Ascending aorta (tissue), 2 donors: ENCODE measurements around the gene BTF3L4. TPM values are rescaled to one million over a fixed set of nuclear protein-coding genes. Genes with fewer than 3 reads are reported as not detected.

ENCODE experiments used
- DNase-seq, 2 donors: peaks; one replicate each; pipeline ENCODE4 v3.0.0-alpha.2; 2019; ENCODE audit warnings: low spot score in 2 of 2
- H3K27ac ChIP-seq, 2 donors: fragments of 200-600 bp; sonication (generic); one replicate each; pipeline ENCODE4 v1.5.1; 2016 to 2017; ENCODE audit warnings: mild to moderate bottlenecking in 1 of 2
- H3K27me3 ChIP-seq: fragments of 200-600 bp; sonication (generic); one replicate; pipeline ENCODE4 v1.5.1; 2017
- H3K36me3 ChIP-seq, 2 donors: fragments of 200-600 bp; sonication (generic); one replicate each; pipeline ENCODE4 v1.5.1; 2016
- H3K4me1 ChIP-seq, 2 donors: fragments of 200-600 bp; sonication (generic); one replicate each; pipeline ENCODE4 v1.5.1; 2016 to 2017; ENCODE audit warnings: mild to moderate bottlenecking in 1 of 2
- H3K4me3 ChIP-seq, 2 donors: fragments of 200-600 bp; sonication (generic); one replicate each; pipeline ENCODE4 v1.5.1; 2016 to 2017; ENCODE audit warnings: mild to moderate bottlenecking in 1 of 2
- H3K9me3 ChIP-seq, 2 donors: fragments of 200-600 bp; sonication (generic); one replicate each; pipeline ENCODE4 v1.5.1; 2016
- intact Hi-C: fragments of 100-400 bp; cut with DNase I; formaldehyde crosslinking; loops from one replicate; pipeline ENCODE4 v1.15.1; 2023
- total RNA-seq: library from RNA; depleted of rRNA; stranded (reverse); fragments of >200 nt; gene quantifications from one replicate; pipeline ENCODE4 v1.1.0, GENCODE V29; 2016
- TF ChIP-seq, protein P1 (sequence below), 3 experiments: fragments of 200-600 bp in 2 of 3; fragments of 450-650 bp in 1 of 3; sonication (generic) in 2 of 3; IDR thresholded peaks; one replicate each; pipeline ENCODE4 v1.5.1; 2016 to 2019; ENCODE audit warnings: antibody characterized with exemption in 3 of 3, mild to moderate bottlenecking in 1 of 3, moderate library complexity in 1 of 3

BTF3L4 gene
- total RNA-seq, 1 donor from 2014 or later, result 39.9 TPM

DNA sequence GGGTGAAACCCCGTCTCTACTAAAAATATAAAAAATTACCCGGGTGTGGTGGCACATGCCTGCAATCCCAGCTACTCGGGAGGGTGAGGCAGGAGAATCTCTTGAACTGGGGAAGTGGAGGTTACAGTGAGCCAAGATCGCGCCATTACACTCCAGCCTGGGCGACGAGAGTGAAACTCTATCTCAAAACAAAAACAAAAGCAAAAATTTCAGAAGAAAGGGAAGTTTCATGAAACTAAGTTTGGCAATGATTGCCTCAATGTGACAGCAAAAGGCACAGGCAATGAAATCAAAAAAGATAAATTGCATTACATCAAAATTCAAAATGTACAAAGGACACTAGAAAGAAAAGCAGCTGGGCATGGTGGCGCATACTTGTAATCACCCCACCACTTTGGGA, 40.1 kb downstream of the BTF3L4 start:
- Histone ChIP-seq H3K27me3 (no peaks in the 10 kb centered on the region), H3K4me3 (no peak overlapping the region), H3K27ac (no peak overlapping the region), H3K9me3 (no peaks in the 10 kb centered on the region), H3K36me3 (peaks cover 5 to 7% of the 10 kb centered on the region in 2 donors), H3K4me1 (no peaks in the 10 kb centered on the region)
- no peak for DNase-seq
- intact Hi-C loops, result no loop called here
- TF ChIP-seq, protein P1, sequence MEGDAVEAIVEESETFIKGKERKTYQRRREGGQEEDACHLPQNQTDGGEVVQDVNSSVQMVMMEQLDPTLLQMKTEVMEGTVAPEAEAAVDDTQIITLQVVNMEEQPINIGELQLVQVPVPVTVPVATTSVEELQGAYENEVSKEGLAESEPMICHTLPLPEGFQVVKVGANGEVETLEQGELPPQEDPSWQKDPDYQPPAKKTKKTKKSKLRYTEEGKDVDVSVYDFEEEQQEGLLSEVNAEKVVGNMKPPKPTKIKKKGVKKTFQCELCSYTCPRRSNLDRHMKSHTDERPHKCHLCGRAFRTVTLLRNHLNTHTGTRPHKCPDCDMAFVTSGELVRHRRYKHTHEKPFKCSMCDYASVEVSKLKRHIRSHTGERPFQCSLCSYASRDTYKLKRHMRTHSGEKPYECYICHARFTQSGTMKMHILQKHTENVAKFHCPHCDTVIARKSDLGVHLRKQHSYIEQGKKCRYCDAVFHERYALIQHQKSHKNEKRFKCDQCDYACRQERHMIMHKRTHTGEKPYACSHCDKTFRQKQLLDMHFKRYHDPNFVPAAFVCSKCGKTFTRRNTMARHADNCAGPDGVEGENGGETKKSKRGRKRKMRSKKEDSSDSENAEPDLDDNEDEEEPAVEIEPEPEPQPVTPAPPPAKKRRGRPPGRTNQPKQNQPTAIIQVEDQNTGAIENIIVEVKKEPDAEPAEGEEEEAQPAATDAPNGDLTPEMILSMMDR (IDR thresholded peaks at IDR 0.05), result no peak

DNA sequence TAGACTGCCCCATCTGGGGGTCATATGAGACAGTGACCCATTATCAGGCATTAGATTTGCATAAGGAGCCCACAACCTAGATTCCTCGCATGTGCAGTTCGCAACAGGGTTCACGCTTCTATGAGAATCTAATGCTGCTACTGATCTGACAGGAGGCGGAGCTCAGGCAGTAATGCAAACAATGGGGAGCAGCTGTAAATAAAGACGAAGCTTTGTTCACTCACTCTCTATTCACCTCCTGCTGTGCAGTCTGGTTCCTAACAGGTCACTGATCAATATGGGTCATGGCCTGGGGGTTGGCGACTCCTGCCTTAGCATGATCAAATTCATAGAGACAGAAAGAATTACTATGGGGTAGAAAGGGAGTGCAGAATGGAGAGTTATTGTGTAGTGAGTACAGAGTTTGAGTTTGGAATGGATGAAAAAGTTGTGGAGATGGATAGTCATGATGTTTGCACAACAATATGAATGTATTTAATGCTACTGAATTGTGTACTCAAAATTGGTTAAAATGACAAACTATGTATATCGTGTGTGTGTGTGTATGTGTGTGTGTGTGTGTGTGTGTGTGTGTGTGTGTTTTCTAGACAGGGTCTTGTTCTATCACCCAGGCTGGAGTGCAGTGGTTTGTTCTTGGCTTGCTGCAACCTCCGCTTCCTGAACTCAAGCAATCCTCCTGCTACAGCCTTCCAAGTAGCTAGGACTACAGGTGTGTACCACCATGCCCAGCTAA, 42.2 kb downstream of the BTF3L4 start:
- Histone ChIP-seq H3K27ac (no peak overlapping the region), H3K4me3 (no peak overlapping the region), H3K36me3 (no peaks in the 10 kb centered on the region), H3K4me1 (no peaks in the 10 kb centered on the region), H3K27me3 (no peaks in the 10 kb centered on the region), H3K9me3 (no peaks in the 10 kb centered on the region)
- TF ChIP-seq, protein P1 (IDR thresholded peaks at IDR 0.05), result no peak
- DNase-seq, result no peak
- intact Hi-C loops, result no loop called here

DNA sequence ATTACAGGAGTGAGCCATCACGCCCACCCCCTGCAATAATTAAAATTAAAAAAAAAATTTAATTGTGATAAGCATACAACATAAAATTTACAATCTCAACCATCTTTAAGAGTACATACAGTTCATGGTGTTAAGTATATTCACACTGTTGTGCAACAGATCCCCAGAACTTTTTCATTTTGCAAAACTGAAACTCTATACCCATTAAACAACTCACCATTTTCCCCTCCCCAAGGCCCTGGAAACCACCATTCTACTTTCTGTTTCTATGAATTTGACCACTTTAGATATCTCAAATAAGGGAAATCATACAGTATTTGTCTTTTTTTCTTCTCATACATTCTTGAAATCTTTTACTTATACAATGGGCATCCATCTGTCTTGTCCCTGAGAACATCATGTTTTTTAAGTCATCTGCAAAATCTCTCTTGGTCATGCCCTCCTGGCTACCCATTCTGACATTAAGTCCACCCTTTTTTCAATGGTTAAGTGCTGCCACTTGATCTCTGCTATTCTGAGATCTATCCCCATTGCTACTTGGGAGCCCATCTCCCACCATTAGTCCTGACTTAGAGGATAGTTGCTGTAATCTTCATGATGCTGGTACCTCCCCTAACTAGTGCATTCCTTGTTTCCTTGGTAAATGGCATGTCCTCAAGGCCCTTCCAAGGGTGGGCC, 46.4 kb downstream of the BTF3L4 start:
- H3K27me3 ChIP-seq, result no peaks in the 10 kb centered on the region
- DNase-seq, result no peak
- H3K36me3 ChIP-seq, result no peaks in the 10 kb centered on the region
- H3K4me3 ChIP-seq, result no peak overlapping the region
- H3K9me3 ChIP-seq, result no peaks in the 10 kb centered on the region
- TF ChIP-seq, protein P1 (IDR thresholded peaks at IDR 0.05), result no peak
- H3K27ac ChIP-seq, result no peak overlapping the region
- H3K4me1 ChIP-seq, result no peaks in the 10 kb centered on the region
- intact Hi-C loops, result no loop called here

DNA sequence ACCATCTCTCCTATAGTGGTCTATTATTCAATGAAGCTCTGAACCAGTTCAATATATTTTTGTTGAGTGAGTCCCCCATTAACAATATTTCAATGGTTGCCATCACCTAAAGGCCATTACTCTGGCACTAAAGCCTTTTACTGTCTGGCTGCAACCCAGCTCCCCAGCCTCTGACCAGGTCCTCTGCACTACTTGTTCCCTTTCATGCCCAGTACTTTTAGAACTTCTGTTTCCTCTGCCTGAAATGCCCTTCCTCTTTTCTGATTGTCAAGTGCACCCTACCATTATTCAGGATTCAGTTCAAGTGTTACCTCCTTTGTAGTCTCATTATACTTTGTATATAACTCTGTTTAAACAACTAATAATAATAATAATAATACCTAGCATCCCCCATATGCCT, 55.4 kb downstream of the BTF3L4 start:
- no peak for DNase-seq
- no peak overlapping the region for H3K4me3 ChIP-seq
- TF ChIP-seq, protein P1 (IDR thresholded peaks at IDR 0.05), result no peak
- no peaks in the 10 kb centered on the region for H3K36me3 ChIP-seq
- intact Hi-C loops, result no loop called here
- H3K27ac ChIP-seq, result no peak overlapping the region
- H3K4me1 ChIP-seq, result no peaks in the 10 kb centered on the region
- H3K9me3 ChIP-seq, result no peaks in the 10 kb centered on the region
- H3K27me3 ChIP-seq, result no peaks in the 10 kb centered on the region

DNA sequence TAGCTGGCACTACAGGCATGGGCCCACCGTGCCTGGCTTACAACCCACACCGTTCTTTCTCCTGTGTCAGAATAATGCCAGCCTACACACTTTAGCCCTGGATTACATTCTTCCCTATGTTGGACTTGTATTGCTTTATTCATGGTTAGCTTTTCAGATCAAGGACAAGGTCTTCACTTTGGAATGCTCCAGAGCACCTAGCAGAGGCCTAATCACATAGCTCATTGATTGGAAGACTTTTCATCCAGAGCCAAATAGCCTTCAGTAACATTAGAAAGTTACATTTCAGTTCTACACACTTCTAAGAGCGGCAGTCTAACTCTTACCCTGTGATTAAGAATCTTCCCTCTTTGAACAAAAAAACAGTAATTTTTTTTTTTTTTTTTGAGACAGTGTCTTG, 56.4 kb downstream of the BTF3L4 start:
- DNase-seq, result no peak
- Histone ChIP-seq H3K9me3 (no peaks in the 10 kb centered on the region), H3K27ac (no peak overlapping the region), H3K4me3 (no peak overlapping the region), H3K27me3 (no peaks in the 10 kb centered on the region), H3K36me3 (no peaks in the 10 kb centered on the region), H3K4me1 (no peaks in the 10 kb centered on the region)
- intact Hi-C loops, result no loop called here
- TF ChIP-seq, protein P1 (IDR thresholded peaks at IDR 0.05), result no peak
